Measurements from ENCODE around the gene POGZ. TPM values are rescaled to one million over a fixed set of nuclear protein-coding genes. Genes with fewer than 3 reads are reported as not detected.

POGZ gene
- total RNA-seq, 1 experiment from 2014 or later, result 80.6 TPM

DNA sequence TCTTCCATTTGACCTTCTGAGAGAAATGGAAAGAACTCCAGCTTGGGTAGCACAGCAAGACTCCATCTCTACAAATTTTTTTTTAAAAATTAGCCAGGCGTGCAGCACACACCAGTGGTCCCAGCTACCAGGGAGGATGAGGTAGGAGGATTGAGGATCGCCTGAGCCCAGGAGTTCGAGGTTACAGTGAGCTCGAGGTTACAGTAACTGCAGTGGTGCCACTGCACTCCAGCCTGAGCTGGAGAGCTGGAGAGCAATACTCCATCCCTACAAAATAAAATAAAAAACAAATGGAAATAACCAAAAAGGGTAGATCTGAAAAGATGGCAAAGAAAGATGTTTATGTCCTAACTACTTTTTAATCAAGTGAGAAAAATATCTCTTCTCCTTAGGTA, 14.5 kb downstream of the POGZ start (continued):
- TF ChIP-seq ZFX (IDR thresholded peaks at IDR 0.05) (no peak), EZH2phosphoT487 (IDR thresholded peaks at IDR 0.05; ENCODE audit: borderline replicate concordance) (no peak), SRF (IDR thresholded peaks at IDR 0.05; ENCODE audit: low read depth) (no peak), POLR2A (IDR thresholded peaks at IDR 0.05; ENCODE audit: borderline replicate concordance, extremely low read depth, insufficient read depth, insufficient read length) (no peak), EZH2 (IDR thresholded peaks at IDR 0.05) (no peak), ZNF274 (IDR thresholded peaks at IDR 0.05; ENCODE audit: low read depth, low read length) (no peak)
- TF ChIP-seq, protein P1, sequence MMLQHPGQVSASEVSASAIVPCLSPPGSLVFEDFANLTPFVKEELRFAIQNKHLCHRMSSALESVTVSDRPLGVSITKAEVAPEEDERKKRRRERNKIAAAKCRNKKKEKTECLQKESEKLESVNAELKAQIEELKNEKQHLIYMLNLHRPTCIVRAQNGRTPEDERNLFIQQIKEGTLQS (IDR thresholded peaks at IDR 0.05), result no peak
- TF ChIP-seq, protein P2, sequence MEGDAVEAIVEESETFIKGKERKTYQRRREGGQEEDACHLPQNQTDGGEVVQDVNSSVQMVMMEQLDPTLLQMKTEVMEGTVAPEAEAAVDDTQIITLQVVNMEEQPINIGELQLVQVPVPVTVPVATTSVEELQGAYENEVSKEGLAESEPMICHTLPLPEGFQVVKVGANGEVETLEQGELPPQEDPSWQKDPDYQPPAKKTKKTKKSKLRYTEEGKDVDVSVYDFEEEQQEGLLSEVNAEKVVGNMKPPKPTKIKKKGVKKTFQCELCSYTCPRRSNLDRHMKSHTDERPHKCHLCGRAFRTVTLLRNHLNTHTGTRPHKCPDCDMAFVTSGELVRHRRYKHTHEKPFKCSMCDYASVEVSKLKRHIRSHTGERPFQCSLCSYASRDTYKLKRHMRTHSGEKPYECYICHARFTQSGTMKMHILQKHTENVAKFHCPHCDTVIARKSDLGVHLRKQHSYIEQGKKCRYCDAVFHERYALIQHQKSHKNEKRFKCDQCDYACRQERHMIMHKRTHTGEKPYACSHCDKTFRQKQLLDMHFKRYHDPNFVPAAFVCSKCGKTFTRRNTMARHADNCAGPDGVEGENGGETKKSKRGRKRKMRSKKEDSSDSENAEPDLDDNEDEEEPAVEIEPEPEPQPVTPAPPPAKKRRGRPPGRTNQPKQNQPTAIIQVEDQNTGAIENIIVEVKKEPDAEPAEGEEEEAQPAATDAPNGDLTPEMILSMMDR (IDR thresholded peaks at IDR 0.05 in 2 of 3, conservative IDR thresholded peaks at IDR 0.05 in 1 of 3; ENCODE audit: borderline replicate concordance in 1 of 3, insufficient read depth in 1 of 3, low read depth in 2 of 3, low read length in 2 of 3), result no peak

DNA sequence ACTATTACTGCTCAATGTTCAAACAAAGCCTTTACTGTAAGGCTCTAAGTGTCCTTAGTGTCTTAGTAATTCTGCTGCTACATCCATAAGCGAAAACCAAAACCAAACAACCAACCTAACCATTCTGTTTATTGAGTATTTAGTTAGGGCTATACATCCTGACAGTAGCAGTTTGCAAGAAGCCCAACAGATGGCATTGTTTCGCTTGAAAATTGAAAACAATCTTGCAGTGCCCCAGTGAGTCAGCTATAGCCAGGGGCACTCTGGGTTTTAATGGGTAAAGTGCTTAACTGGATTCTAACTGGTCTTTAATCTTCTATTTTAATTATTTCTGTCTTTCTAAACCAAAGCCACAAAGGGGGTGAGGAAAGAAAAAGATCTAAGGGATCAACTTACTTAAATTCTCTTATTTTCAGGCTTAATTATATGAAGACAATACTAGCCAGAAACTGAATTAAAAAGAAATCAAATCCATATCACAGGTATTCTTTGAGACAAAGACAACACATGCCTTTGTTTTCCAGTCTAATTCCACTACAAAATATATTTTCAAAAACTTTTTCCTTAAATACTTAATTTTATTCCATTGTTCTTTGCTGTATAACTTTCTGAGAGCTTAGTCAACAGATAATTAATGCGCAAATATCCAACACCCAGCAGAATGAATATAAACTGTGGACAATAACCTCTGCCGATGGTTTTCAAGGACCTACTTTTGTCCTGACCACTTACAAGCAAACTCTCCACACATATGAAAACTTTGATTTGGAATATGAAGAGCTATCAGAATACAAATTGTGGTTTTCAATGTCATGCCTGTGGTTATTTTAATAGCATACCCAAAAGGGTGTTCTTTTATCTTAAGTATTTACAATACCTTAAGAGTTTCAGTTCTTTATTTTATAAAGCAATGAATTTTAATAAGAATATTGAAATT, 15.2 kb downstream of the POGZ start:
- H3K9me2 ChIP-seq (ENCODE audit: insufficient read depth), result no peaks in the 10 kb centered on the region
- no TSS peak for BruUV-seq (replicated peaks)
- H3K79me2 ChIP-seq (ENCODE audit: insufficient read depth, low read length), result peaks cover 100% of the 10 kb centered on the region
- H3K9me3 ChIP-seq (ENCODE audit: control insufficient read depth in 1 of 2, insufficient read depth in 1 of 2, low read depth in 1 of 2, low read length in 2 of 2), result no peaks in the 10 kb centered on the region
- DNase-seq (ENCODE audit: low read depth, low spot score), result peak; percentile 76
- no peak overlapping the region for H2AFZ ChIP-seq (ENCODE audit: low read depth, low read length, poor library complexity, severe bottlenecking)
- H3K4me3 ChIP-seq (replicated peaks in 1 of 2; ENCODE audit: low read depth in 1 of 2, low read length in 2 of 2), result no peak overlapping the region
- peak overlapping the region; percentile 16; the same call in 1 of the 2 replicates for H3K27ac ChIP-seq (ENCODE audit: low read depth, low read length)
- H3K27me3 ChIP-seq (ENCODE audit: insufficient read depth, low read length), result no peaks in the 10 kb centered on the region
- intact Hi-C loops (cut with micrococcal nuclease), result loop anchor here (1.0 to 5.0 kb wide), 4 partner anchors 68 to 393 kb away; partner anchors contain the start of genes C2CD4D and CGN
- ChIA-PET CTCF (interaction anchor here (0.9 to 1.7 kb wide), 10 partner anchors 9 to 557 kb away, joined by 3 to 4 read pairs (median 3); partner anchors contain the start of gene CGN), RAD21 (ENCODE audit: low non-redundant PET in 1 of 2, low total read pairs in 2 of 2, uncharacterized antibody in 2 of 2, unreplicated experiment in 2 of 2) (interaction anchor here in 1 of 2 experiments (1.0 kb wide), 1 partner anchor 291 kb away, joined by 5 read pairs; no protein-coding TSS in a partner anchor), POLR2A (interaction anchor here (1.2 kb wide), 1 partner anchor 13 kb away, joined by 4 read pairs; no protein-coding TSS in a partner anchor)
- peaks cover 11 to 13% of the 10 kb centered on the region in 2 experiments for H3K4me1 ChIP-seq (ENCODE audit: control insufficient read depth in 1 of 2, insufficient read depth in 2 of 2, low read length in 2 of 2)
- peak; percentile 99 for ATAC-seq
- peaks cover 0 to 16% of the 10 kb centered on the region in 2 experiments; a peak in 1 of 4 replicates for H3K36me3 ChIP-seq (ENCODE audit: control insufficient read depth in 1 of 2, insufficient read depth in 2 of 2, low read length in 2 of 2)
- H3K9ac ChIP-seq (ENCODE audit: low read length), result no peak overlapping the region
- H4K20me1 ChIP-seq (ENCODE audit: insufficient read depth), result no peaks in the 10 kb centered on the region; the same call in 1 of the 2 replicates
- H3K4me2 ChIP-seq (ENCODE audit: low read length), result peak overlapping the region; percentile 12; the same call in 1 of the 2 replicates
- TF ChIP-seq JUND (IDR thresholded peaks at IDR 0.05) (peak; percentile 42; the same call in 1 of the 2 replicates), POLR2AphosphoS5 (IDR thresholded peaks at IDR 0.05; ENCODE audit: low read depth, low read length) (peak; percentile 35; the same call in 1 of the 2 replicates), CEBPB (IDR thresholded peaks at IDR 0.05; ENCODE audit: low read depth) (no peak), YY1 (IDR thresholded peaks at IDR 0.05; ENCODE audit: extremely low read depth, insufficient replicate concordance, low read depth, low read length) (no peak), TCF7L2 (IDR thresholded peaks at IDR 0.05; ENCODE audit: borderline replicate concordance, extremely low read depth, insufficient read depth, insufficient read length) (no peak), RAD21 (IDR thresholded peaks at IDR 0.05; ENCODE audit: low read depth) (peak; percentile 89), ELF1 (IDR thresholded peaks at IDR 0.05; ENCODE audit: borderline replicate concordance, low read depth) (no peak; the same call in 1 of the 2 replicates), FOSL1 (IDR thresholded peaks at IDR 0.05; ENCODE audit: low read depth) (peak; percentile 39; the same call in 1 of the 2 replicates), ZFX (IDR thresholded peaks at IDR 0.05) (no peak)
- TF ChIP-seq, protein P3, sequence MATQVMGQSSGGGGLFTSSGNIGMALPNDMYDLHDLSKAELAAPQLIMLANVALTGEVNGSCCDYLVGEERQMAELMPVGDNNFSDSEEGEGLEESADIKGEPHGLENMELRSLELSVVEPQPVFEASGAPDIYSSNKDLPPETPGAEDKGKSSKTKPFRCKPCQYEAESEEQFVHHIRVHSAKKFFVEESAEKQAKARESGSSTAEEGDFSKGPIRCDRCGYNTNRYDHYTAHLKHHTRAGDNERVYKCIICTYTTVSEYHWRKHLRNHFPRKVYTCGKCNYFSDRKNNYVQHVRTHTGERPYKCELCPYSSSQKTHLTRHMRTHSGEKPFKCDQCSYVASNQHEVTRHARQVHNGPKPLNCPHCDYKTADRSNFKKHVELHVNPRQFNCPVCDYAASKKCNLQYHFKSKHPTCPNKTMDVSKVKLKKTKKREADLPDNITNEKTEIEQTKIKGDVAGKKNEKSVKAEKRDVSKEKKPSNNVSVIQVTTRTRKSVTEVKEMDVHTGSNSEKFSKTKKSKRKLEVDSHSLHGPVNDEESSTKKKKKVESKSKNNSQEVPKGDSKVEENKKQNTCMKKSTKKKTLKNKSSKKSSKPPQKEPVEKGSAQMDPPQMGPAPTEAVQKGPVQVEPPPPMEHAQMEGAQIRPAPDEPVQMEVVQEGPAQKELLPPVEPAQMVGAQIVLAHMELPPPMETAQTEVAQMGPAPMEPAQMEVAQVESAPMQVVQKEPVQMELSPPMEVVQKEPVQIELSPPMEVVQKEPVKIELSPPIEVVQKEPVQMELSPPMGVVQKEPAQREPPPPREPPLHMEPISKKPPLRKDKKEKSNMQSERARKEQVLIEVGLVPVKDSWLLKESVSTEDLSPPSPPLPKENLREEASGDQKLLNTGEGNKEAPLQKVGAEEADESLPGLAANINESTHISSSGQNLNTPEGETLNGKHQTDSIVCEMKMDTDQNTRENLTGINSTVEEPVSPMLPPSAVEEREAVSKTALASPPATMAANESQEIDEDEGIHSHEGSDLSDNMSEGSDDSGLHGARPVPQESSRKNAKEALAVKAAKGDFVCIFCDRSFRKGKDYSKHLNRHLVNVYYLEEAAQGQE (IDR thresholded peaks at IDR 0.05; ENCODE audit: low read depth), result no peak
- TF ChIP-seq, protein P4, sequence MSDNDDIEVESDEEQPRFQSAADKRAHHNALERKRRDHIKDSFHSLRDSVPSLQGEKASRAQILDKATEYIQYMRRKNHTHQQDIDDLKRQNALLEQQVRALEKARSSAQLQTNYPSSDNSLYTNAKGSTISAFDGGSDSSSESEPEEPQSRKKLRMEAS (IDR thresholded peaks at IDR 0.05), result no peak

Data from HCT116 (cell line).